Measurements from ENCODE around the gene NCKIPSD.

DNA sequence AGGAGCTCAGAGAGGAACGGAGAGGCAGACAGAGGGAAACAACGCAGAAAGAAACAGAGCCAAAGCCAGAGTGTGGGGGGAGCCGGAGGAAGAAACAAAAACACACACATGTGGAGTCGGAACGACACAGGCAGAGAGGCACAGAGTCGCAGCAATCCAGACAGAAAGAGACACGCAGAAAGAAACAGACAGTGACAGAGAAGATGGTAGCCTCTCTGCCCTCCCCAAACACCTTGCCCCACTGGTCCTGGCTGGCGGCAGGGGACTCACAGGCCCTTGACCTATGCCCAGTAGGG lies 1.7 kb downstream of the NCKIPSD start:
- TF ChIP-seq, protein P1, sequence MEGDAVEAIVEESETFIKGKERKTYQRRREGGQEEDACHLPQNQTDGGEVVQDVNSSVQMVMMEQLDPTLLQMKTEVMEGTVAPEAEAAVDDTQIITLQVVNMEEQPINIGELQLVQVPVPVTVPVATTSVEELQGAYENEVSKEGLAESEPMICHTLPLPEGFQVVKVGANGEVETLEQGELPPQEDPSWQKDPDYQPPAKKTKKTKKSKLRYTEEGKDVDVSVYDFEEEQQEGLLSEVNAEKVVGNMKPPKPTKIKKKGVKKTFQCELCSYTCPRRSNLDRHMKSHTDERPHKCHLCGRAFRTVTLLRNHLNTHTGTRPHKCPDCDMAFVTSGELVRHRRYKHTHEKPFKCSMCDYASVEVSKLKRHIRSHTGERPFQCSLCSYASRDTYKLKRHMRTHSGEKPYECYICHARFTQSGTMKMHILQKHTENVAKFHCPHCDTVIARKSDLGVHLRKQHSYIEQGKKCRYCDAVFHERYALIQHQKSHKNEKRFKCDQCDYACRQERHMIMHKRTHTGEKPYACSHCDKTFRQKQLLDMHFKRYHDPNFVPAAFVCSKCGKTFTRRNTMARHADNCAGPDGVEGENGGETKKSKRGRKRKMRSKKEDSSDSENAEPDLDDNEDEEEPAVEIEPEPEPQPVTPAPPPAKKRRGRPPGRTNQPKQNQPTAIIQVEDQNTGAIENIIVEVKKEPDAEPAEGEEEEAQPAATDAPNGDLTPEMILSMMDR (IDR thresholded peaks at IDR 0.05), result no peak
- TF ChIP-seq FOXM1 (IDR thresholded peaks at IDR 0.05; ENCODE audit: low read depth) (no peak), RAD21 (IDR thresholded peaks at IDR 0.05; ENCODE audit: low read length) (no peak), RXRA (IDR thresholded peaks at IDR 0.05; ENCODE audit: borderline replicate concordance, low read depth) (no peak)
